Loucy (cell line): Measurements from ENCODE around the gene FAT4.

Source experiments
- CTCF ChIP-seq: fragments of 200-600 bp; sonication (generic); conservative IDR thresholded peaks from 2 replicates; pipeline ENCODE4 v1.5.1; 2014; ENCODE audit warnings: mild to moderate bottlenecking, antibody characterized with exemption, low read length
- EZH2phosphoT487 ChIP-seq: fragments of 200-600 bp; IDR thresholded peaks from 2 replicates; pipeline ENCODE4 v1.6.1; 2018; ENCODE audit warnings: antibody characterized with exemption, mild to moderate bottlenecking, moderate library complexity, borderline replicate concordance

GRCh38 chr4:125359960-125360634 lies 45.3 kb downstream of the FAT4 start:
- TF ChIP-seq CTCF, result no peak
- TF ChIP-seq EZH2phosphoT487, result no peak
